ENCODE data around the gene RIMBP3C.
"Not testable (repeated sequence)": the region's sequence is repeated elsewhere in the genome, so short reads cannot be mapped to it uniquely, and the experiment has no call there.

RIMBP3C gene

DNA sequence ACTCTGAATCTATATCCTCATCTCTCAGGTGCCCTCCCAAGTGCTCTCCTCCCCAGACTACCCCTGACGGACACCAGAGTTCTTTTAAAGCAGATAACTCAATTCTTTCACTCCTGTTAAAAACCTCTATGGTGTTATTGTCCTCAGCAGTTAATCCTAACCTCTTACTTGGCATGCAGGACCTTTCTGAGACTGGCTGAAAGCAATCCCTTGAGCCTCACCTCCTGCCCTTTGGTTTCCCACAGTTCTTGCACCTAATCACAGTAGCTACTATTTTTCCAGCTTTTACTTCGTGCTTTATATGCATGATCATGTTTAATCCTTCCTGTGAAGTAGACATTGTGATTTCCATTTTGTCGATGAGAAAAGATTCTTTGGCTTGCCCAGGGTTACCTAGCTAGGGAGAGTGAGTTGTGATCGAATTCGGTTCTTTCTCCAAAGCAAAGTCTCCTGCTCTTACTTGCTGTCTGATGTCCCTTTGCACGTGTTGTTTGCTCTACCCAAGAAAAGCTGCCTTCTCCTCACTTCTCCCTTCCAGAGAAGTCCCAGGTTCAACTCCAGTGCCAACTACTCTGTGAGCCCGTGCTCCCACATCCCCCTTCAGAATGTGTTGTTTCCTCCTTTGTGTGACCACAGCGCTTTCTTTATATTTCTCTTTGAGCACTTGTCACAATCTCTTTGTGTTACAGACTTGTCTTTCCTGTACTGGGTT lies 18.4 kb upstream of the RIMBP3C start:
- no peaks in the 10 kb centered on the region for H3K9me3 ChIP-seq (ENCODE audit: insufficient read depth, low read depth, low read length)
- H3K4me1 ChIP-seq (ENCODE audit: insufficient read depth, low read length): peaks cover 16% of the 10 kb centered on the region
- H3K9ac ChIP-seq (ENCODE audit: low read depth, low read length): peak overlapping the region; percentile 31; the same call in 1 of the 2 replicates
- no peaks in the 10 kb centered on the region for H3K27me3 ChIP-seq (ENCODE audit: insufficient read depth, low read length)
- no peak overlapping the region for H3K27ac ChIP-seq (ENCODE audit: low read length)
- peaks cover 12% of the 10 kb centered on the region for H3K36me3 ChIP-seq (ENCODE audit: insufficient read depth, low read depth, low read length)
- H3K4me3 ChIP-seq (ENCODE audit: low read length): peak overlapping the region; percentile 99

DNA sequence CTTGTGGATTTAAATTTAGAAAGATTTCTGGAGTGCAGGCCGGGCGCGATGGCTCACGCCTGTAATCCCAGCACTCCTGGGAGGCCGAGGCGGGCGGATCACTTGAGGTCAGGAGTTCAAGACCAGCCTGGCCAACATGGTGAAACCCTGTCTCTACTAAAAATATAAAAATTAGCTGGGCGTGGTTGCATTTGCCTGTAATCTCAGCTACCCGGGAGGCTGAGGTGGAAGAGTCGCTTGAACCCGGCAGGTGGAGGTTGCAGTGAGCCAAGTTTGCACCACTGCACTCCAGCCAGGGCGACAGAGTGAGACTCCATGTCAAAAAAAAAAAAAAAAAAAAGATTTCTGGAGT lies 17.8 kb upstream of the RIMBP3C start:
- not testable (repeated sequence) for H3K9me3 ChIP-seq (ENCODE audit: insufficient read depth, low read depth, low read length); H3K27ac ChIP-seq (ENCODE audit: low read length); H3K27me3 ChIP-seq (ENCODE audit: insufficient read depth, low read length)
- Histone ChIP-seq H3K4me3 (ENCODE audit: low read length) (peak overlapping the region; percentile 99), H3K9ac (ENCODE audit: low read depth, low read length) (peak overlapping the region; percentile 98; the same call in 1 of the 2 replicates), H3K4me1 (ENCODE audit: insufficient read depth, low read length) (peaks cover 16% of the 10 kb centered on the region), H3K36me3 (ENCODE audit: insufficient read depth, low read depth, low read length) (peaks cover 12% of the 10 kb centered on the region)

GRCh38 chr22:21568347-21569075 lies 17.2 kb upstream of the RIMBP3C start:
- peak overlapping the region; percentile 98 for H3K9ac ChIP-seq (ENCODE audit: low read depth, low read length)
- no peaks in the 10 kb centered on the region for H3K9me3 ChIP-seq (ENCODE audit: insufficient read depth, low read depth, low read length)
- peak overlapping the region; percentile 65 for H3K27ac ChIP-seq (ENCODE audit: low read length)
- H3K4me1 ChIP-seq (ENCODE audit: insufficient read depth, low read length): peaks cover 16% of the 10 kb centered on the region
- H3K36me3 ChIP-seq (ENCODE audit: insufficient read depth, low read depth, low read length): peaks cover 12% of the 10 kb centered on the region
- no peaks in the 10 kb centered on the region for H3K27me3 ChIP-seq (ENCODE audit: insufficient read depth, low read length)
- H3K4me3 ChIP-seq (ENCODE audit: low read length): peak overlapping the region; percentile 99

- peak within 1 kb of the TSS; percentile 98 for H3K9ac ChIP-seq (ENCODE audit: low read depth, low read length)
- peak within 1 kb of the TSS; percentile 65 for H3K27ac ChIP-seq (ENCODE audit: low read length)
- H3K36me3 ChIP-seq (ENCODE audit: insufficient read depth, low read depth, low read length): peaks cover 10% of the 10 kb centered on the region
- H3K9me3 ChIP-seq (ENCODE audit: insufficient read depth, low read depth, low read length): no peaks in the 10 kb centered on the region
- peak within 1 kb of the TSS; percentile 99 for H3K4me3 ChIP-seq (ENCODE audit: low read length)
- H3K27me3 ChIP-seq (ENCODE audit: insufficient read depth, low read length): no peaks in the 10 kb centered on the region
- H3K4me1 ChIP-seq (ENCODE audit: insufficient read depth, low read length): peaks cover 16% of the 10 kb centered on the region
Measured at GRCh38 chr22:21567456-21568346, 16.4 kb upstream of the RIMBP3C start, which contains the start of gene UBE2L3. Gene UBE2L3, plus strand, starts transcription at chr22:21567714. Its CDS starts 31 bp downstream, at chr22:21567745.

GRCh38 chr22:21564411-21564810 lies 13.2 kb upstream of the RIMBP3C start:
- no peak overlapping the region for H3K9ac ChIP-seq (ENCODE audit: low read depth, low read length)
- H3K27ac ChIP-seq (ENCODE audit: low read length): no peak overlapping the region
- no peak overlapping the region for H3K4me3 ChIP-seq (ENCODE audit: low read length)
- H3K36me3 ChIP-seq (ENCODE audit: insufficient read depth, low read depth, low read length): no peaks in the 10 kb centered on the region
- H3K9me3 ChIP-seq (ENCODE audit: insufficient read depth, low read depth, low read length): no peaks in the 10 kb centered on the region
- H3K27me3 ChIP-seq (ENCODE audit: insufficient read depth, low read length): no peaks in the 10 kb centered on the region
- H3K4me1 ChIP-seq (ENCODE audit: insufficient read depth, low read length): no peaks in the 10 kb centered on the region; the same call in 1 of the 2 replicates

DNA sequence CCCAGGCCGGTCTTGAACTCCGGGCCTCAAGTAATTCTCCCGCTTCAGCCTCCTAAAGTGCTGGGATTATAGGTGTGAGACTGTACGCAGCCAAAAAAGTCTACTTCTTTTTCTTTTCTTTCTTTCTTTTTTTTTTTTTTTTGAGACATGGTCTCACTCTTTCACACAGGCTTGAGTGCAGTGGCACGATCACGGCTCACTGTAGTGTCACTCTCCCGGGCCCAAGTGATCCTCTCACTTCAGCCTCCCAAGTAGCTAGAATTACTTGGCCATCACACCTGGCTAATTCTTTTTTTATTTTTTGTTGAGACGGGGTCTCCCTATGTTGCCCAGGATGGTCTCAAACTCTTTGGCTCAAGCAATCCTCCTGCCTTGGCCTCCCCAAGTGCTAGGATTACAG lies 12.7 kb upstream of the RIMBP3C start:
- Histone ChIP-seq H3K4me3 (ENCODE audit: low read length) (no peak overlapping the region), H3K9ac (ENCODE audit: low read depth, low read length) (no peak overlapping the region), H3K27ac (ENCODE audit: low read length) (no peak overlapping the region), H3K27me3 (ENCODE audit: insufficient read depth, low read length) (no peaks in the 10 kb centered on the region), H3K36me3 (ENCODE audit: insufficient read depth, low read depth, low read length) (no peaks in the 10 kb centered on the region), H3K9me3 (ENCODE audit: insufficient read depth, low read depth, low read length) (no peaks in the 10 kb centered on the region), H3K4me1 (ENCODE audit: insufficient read depth, low read length) (no peaks in the 10 kb centered on the region; the same call in 1 of the 2 replicates)

- H3K36me3 ChIP-seq (ENCODE audit: insufficient read depth, low read depth, low read length); H3K27me3 ChIP-seq (ENCODE audit: insufficient read depth, low read length); H3K4me1 ChIP-seq (ENCODE audit: insufficient read depth, low read length); H3K9me3 ChIP-seq (ENCODE audit: insufficient read depth, low read depth, low read length); H3K9ac ChIP-seq (ENCODE audit: low read depth, low read length); H3K27ac ChIP-seq (ENCODE audit: low read length); H3K4me3 ChIP-seq (ENCODE audit: low read length): not testable (repeated sequence)
Measured at GRCh38 chr22:21560657-21561056, 9.4 kb upstream of the RIMBP3C start.

DNA sequence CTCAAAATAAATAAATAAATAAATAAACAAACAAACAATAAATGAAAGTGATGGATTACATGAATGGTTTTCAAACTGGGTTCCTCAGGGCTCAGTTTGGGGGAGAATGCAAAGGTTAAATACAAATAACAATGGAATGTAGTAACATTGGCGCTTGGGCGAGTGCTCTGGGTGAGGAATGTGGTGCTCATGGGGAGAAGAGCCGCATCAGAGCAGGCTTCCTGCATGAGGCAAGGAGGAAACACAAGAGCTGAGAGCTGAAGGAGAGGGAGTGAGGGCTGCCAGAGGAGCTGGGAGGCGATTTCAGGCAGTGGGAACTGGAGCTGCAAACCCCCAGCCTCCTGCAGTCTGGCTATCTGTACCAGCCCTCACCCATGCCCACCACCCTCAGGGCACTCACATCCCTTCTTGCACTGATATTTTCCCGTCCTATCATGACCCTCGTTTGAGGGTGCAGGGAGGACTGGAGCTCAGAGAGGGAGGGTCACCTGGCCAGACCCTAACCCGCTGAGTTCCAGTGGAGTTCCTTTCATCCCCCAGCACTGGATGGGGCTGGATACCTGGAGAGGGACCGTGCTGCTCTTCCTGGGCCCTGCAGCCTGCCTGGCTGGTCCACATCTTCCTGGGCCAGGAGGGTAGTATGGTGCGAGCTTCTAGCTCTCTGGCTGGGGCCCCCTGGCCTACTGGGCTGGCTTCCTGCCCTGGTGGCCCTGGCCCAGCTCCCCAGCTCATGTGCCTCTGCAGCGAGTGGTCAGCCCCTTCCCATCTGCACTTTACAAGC lies 8.3 kb upstream of the RIMBP3C start:
- not testable (repeated sequence) for H3K9ac ChIP-seq (ENCODE audit: low read depth, low read length); H3K4me3 ChIP-seq (ENCODE audit: low read length); H3K27me3 ChIP-seq (ENCODE audit: insufficient read depth, low read length); H3K9me3 ChIP-seq (ENCODE audit: insufficient read depth, low read depth, low read length); H3K4me1 ChIP-seq (ENCODE audit: insufficient read depth, low read length); H3K27ac ChIP-seq (ENCODE audit: low read length); H3K36me3 ChIP-seq (ENCODE audit: insufficient read depth, low read depth, low read length)

GRCh38 chr22:21550678-21551047 lies 598 bp downstream of the RIMBP3C start:
- not testable (repeated sequence) for H3K4me3 ChIP-seq (ENCODE audit: low read length); H3K36me3 ChIP-seq (ENCODE audit: insufficient read depth, low read depth, low read length); H3K4me1 ChIP-seq (ENCODE audit: insufficient read depth, low read length); H3K27me3 ChIP-seq (ENCODE audit: insufficient read depth, low read length); H3K9me3 ChIP-seq (ENCODE audit: insufficient read depth, low read depth, low read length); H3K9ac ChIP-seq (ENCODE audit: low read depth, low read length); H3K27ac ChIP-seq (ENCODE audit: low read length)

GRCh38 chr22:21550008-21550677 lies 1.1 kb downstream of the RIMBP3C start:
- H3K36me3 ChIP-seq (ENCODE audit: insufficient read depth, low read depth, low read length); H3K9ac ChIP-seq (ENCODE audit: low read depth, low read length); H3K27ac ChIP-seq (ENCODE audit: low read length); H3K9me3 ChIP-seq (ENCODE audit: insufficient read depth, low read depth, low read length); H3K4me1 ChIP-seq (ENCODE audit: insufficient read depth, low read length); H3K4me3 ChIP-seq (ENCODE audit: low read length); H3K27me3 ChIP-seq (ENCODE audit: insufficient read depth, low read length): not testable (repeated sequence)

GRCh38 chr22:21549558-21549957 lies 1.7 kb downstream of the RIMBP3C start:
- not testable (repeated sequence) for H3K9ac ChIP-seq (ENCODE audit: low read depth, low read length); H3K36me3 ChIP-seq (ENCODE audit: insufficient read depth, low read depth, low read length); H3K4me1 ChIP-seq (ENCODE audit: insufficient read depth, low read length); H3K9me3 ChIP-seq (ENCODE audit: insufficient read depth, low read depth, low read length); H3K4me3 ChIP-seq (ENCODE audit: low read length); H3K27me3 ChIP-seq (ENCODE audit: insufficient read depth, low read length); H3K27ac ChIP-seq (ENCODE audit: low read length)
